ENCODE data around the gene SLC45A3.

Gene SLC45A3

GRCh38 chr1:205663286-205663936 lies 16.9 kb downstream of the SLC45A3 start:
- ChIA-PET CTCF (interaction anchor here (0.6 to 3.5 kb wide), 4 partner anchors 15 to 314 kb away, joined by 3 to 23 read pairs (median 4); no protein-coding TSS in a partner anchor), POLR2A (no interaction called here)
- Histone ChIP-seq H3K9me3 (ENCODE audit: control insufficient read depth, insufficient read depth, low read depth, low read length) (no peaks in the 10 kb centered on the region), H3K4me1 (ENCODE audit: control insufficient read depth, insufficient read depth, low read length) (no peaks in the 10 kb centered on the region), H3K36me3 (ENCODE audit: control insufficient read depth in 2 of 2, insufficient read depth in 1 of 2, low read length in 2 of 2) (peaks cover 0 to 31% of the 10 kb centered on the region in 2 experiments; a peak in 1 of 3 replicates), H3K4me3 (ENCODE audit: low read depth, low read length) (no peak overlapping the region), H3K27ac (ENCODE audit: extremely low read depth, low read depth, low read length) (no peak overlapping the region)
- TF ChIP-seq ZNF561 (tag by site-specific recombination; IDR thresholded peaks at IDR 0.05; ENCODE audit: borderline replicate concordance) (no peak), ZNF600 (tag by site-specific recombination; IDR thresholded peaks at IDR 0.05) (peak; percentile 72)

- POLR2A ChIA-PET = interaction anchor here (0.6 kb wide), 1 partner anchor 37 kb away, joined by 3 read pairs; no protein-coding TSS in a partner anchor
- TF ChIP-seq ZNF350 (tag by site-specific recombination; IDR thresholded peaks at IDR 0.05) = no peak
- TF ChIP-seq ZNF513 (tag by site-specific recombination; IDR thresholded peaks at IDR 0.05) = 0 out of 2 replicates have a peak, but pooled peaks have one; percentile 12
- no peak overlapping the region for H3K27ac ChIP-seq (ENCODE audit: extremely low read depth, low read depth, low read length)
- H3K4me1 ChIP-seq (ENCODE audit: control insufficient read depth, insufficient read depth, low read length) = no peaks in the 10 kb centered on the region
- CTCF ChIA-PET = interaction anchor here (0.6 to 10.6 kb wide), 6 partner anchors 16 to 129 kb away, joined by 3 to 414 read pairs (median 14); no protein-coding TSS in a partner anchor
- H3K4me3 ChIP-seq (ENCODE audit: low read depth, low read length) = no peak overlapping the region
- H3K36me3 ChIP-seq (ENCODE audit: control insufficient read depth in 2 of 2, insufficient read depth in 1 of 2, low read length in 2 of 2) = peaks cover 0 to 31% of the 10 kb centered on the region in 2 experiments; a peak in 1 of 3 replicates
- H3K9me3 ChIP-seq (ENCODE audit: control insufficient read depth, insufficient read depth, low read depth, low read length) = no peaks in the 10 kb centered on the region
These were observed 17.5 kb downstream of the SLC45A3 start for GRCh38 chr1:205662791-205663190.

GRCh38 chr1:205662135-205662738 lies 18.1 kb downstream of the SLC45A3 start:
- POLR2A ChIA-PET = interaction anchor here (0.6 kb wide), 1 partner anchor 37 kb away, joined by 3 read pairs; no protein-coding TSS in a partner anchor
- Histone ChIP-seq H3K4me3 (ENCODE audit: low read depth, low read length) (no peak overlapping the region), H3K27ac (ENCODE audit: extremely low read depth, low read depth, low read length) (no peak overlapping the region), H3K9me3 (ENCODE audit: control insufficient read depth, insufficient read depth, low read depth, low read length) (no peaks in the 10 kb centered on the region), H3K4me1 (ENCODE audit: control insufficient read depth, insufficient read depth, low read length) (no peaks in the 10 kb centered on the region), H3K36me3 (ENCODE audit: control insufficient read depth in 2 of 2, insufficient read depth in 1 of 2, low read length in 2 of 2) (peaks cover 0 to 31% of the 10 kb centered on the region in 2 experiments; a peak in 1 of 3 replicates)
- CTCF ChIA-PET = interaction anchor here (0.7 to 10.6 kb wide), 5 partner anchors 16 to 70 kb away, joined by 3 to 414 read pairs (median 3); no protein-coding TSS in a partner anchor
- TF ChIP-seq SCRT2 (tag by site-specific recombination; IDR thresholded peaks at IDR 0.05) = peak; percentile 62
- TF ChIP-seq ZNF138 (tag by site-specific recombination; IDR thresholded peaks at IDR 0.05; ENCODE audit: borderline replicate concordance) = no peak

- ChIA-PET CTCF (interaction anchor here (0.7 to 10.6 kb wide), 4 partner anchors 18 to 316 kb away, joined by 3 to 414 read pairs (median 220); no protein-coding TSS in a partner anchor), POLR2A (interaction anchor here (0.6 kb wide), 1 partner anchor 41 kb away, joined by 5 read pairs; no protein-coding TSS in a partner anchor)
- no peak overlapping the region for H3K27ac ChIP-seq (ENCODE audit: extremely low read depth, low read depth, low read length)
- no peaks in the 10 kb centered on the region for H3K4me1 ChIP-seq (ENCODE audit: control insufficient read depth, insufficient read depth, low read length)
- H3K36me3 ChIP-seq (ENCODE audit: control insufficient read depth in 2 of 2, insufficient read depth in 1 of 2, low read length in 2 of 2) = peaks cover 0 to 31% of the 10 kb centered on the region in 2 experiments; a peak in 1 of 3 replicates
- no peak overlapping the region for H3K4me3 ChIP-seq (ENCODE audit: low read depth, low read length)
- TF ChIP-seq ZFP37 (tag by site-specific recombination; IDR thresholded peaks at IDR 0.05) (no peak), ZNF513 (tag by site-specific recombination; IDR thresholded peaks at IDR 0.05) (no peak), ZNF341 (tag by site-specific recombination; IDR thresholded peaks at IDR 0.05; ENCODE audit: low read depth) (peak; percentile 53; the same call in 1 of the 2 replicates), ZNF292 (tag by site-specific recombination; IDR thresholded peaks at IDR 0.05; ENCODE audit: borderline replicate concordance, low read depth) (no peak)
- H3K9me3 ChIP-seq (ENCODE audit: control insufficient read depth, insufficient read depth, low read depth, low read length) = no peaks in the 10 kb centered on the region
These were observed 18.7 kb downstream of the SLC45A3 start for GRCh38 chr1:205661429-205662134.
